Activated CD4-positive, alpha-beta T cell treated with anti-CD3 and anti-CD28 coated beads, Interleukin-2, amount 10 ng/mL, durations not matched to agents 24 days and 14 days (primary cell): ENCODE data around the gene SNX13. TPM values are rescaled to one million over a fixed set of nuclear protein-coding genes. Genes with fewer than 3 reads are reported as not detected.

Experiments
- DNase-seq: peaks from one replicate; pipeline ENCODE4 v3.0.0; 2022
- H3K27ac Mint-ChIP-seq: one replicate; pipeline ENCODE4 v1.8.0; 2022; ENCODE audit warnings: mild to moderate bottlenecking, mixed read lengths
- H3K27me3 Mint-ChIP-seq: one replicate; pipeline ENCODE4 v1.8.0; 2022; ENCODE audit warnings: mixed read lengths
- H3K36me3 Mint-ChIP-seq: one replicate; pipeline ENCODE4 v1.8.0; 2022; ENCODE audit warnings: low read depth, mild to moderate bottlenecking, mixed read lengths
- H3K4me1 Mint-ChIP-seq: one replicate; pipeline ENCODE4 v1.8.0; 2021; ENCODE audit warnings: mixed read lengths
- H3K4me3 Mint-ChIP-seq: one replicate; pipeline ENCODE4 v1.8.0; 2022; ENCODE audit warnings: mild to moderate bottlenecking, moderate library complexity, mixed read lengths
- H3K9me3 Mint-ChIP-seq: one replicate; pipeline ENCODE4 v1.8.0; 2021; ENCODE audit warnings: mixed read lengths
- intact Hi-C: fragments of 100-400 bp; cut with micrococcal nuclease; formaldehyde crosslinking; loops from one replicate; pipeline ENCODE4 v1.15.1; 2023
- total RNA-seq: library from RNA; stranded (reverse); gene quantifications from 2 replicates; pipeline ENCODE4 v1.2.3, GENCODE V29; 2022

SNX13 gene
- total RNA-seq, 1 donor from 2014 or later, result 23.7 TPM

GRCh38 chr7:17939211-17939605, 1.1 kb downstream of the SNX13 start:
- Mint-ChIP-seq H3K36me3 (peaks cover 11% of the 10 kb centered on the region), H3K9me3 (no peaks in the 10 kb centered on the region), H3K4me3 (peak overlapping the region; percentile 99), H3K4me1 (peaks cover 42% of the 10 kb centered on the region), H3K27me3 (peaks cover 13% of the 10 kb centered on the region), H3K27ac (peak overlapping the region; percentile 93)
- DNase-seq, result peak; percentile 59
- intact Hi-C loops, result loop anchor here (5.0 to 10.0 kb wide), 2 partner anchors 167 to 704 kb away; no protein-coding TSS in a partner anchor

- no peak for DNase-seq
- Mint-ChIP-seq H3K4me1 (peaks cover 51% of the 10 kb centered on the region), H3K9me3 (no peaks in the 10 kb centered on the region), H3K27ac (no peak overlapping the region), H3K4me3 (peak overlapping the region; percentile 2), H3K27me3 (peaks cover 6% of the 10 kb centered on the region), H3K36me3 (peaks cover 11% of the 10 kb centered on the region)
- intact Hi-C loops, result loop anchor here (5.0 to 10.0 kb wide), 2 partner anchors 165 to 703 kb away; no protein-coding TSS in a partner anchor
Observed at GRCh38 chr7:17937506-17938120, 2.7 kb downstream of the SNX13 start.

- H3K9me3 Mint-ChIP-seq, result no peaks in the 10 kb centered on the region
- H3K27ac Mint-ChIP-seq, result no peak overlapping the region
- no peak overlapping the region for H3K4me3 Mint-ChIP-seq
- no peaks in the 10 kb centered on the region for H3K27me3 Mint-ChIP-seq
- DNase-seq, result no peak
- intact Hi-C loops, result loop anchor here (5.0 to 10.0 kb wide), 2 partner anchors 164 to 702 kb away; no protein-coding TSS in a partner anchor
- peaks cover 47% of the 10 kb centered on the region for H3K4me1 Mint-ChIP-seq
- H3K36me3 Mint-ChIP-seq, result peaks cover 10% of the 10 kb centered on the region
Observed at GRCh38 chr7:17936321-17936720, 4.0 kb downstream of the SNX13 start.

- no peak for DNase-seq
- Mint-ChIP-seq H3K4me1 (peaks cover 52% of the 10 kb centered on the region), H3K36me3 (peaks cover 10% of the 10 kb centered on the region), H3K27ac (no peak overlapping the region), H3K9me3 (no peaks in the 10 kb centered on the region), H3K4me3 (no peak overlapping the region), H3K27me3 (no peaks in the 10 kb centered on the region)
- intact Hi-C loops, result loop anchor here (5.0 to 10.0 kb wide), 2 partner anchors 162 to 700 kb away; no protein-coding TSS in a partner anchor
Observed at GRCh38 chr7:17934612-17935240, 5.6 kb downstream of the SNX13 start.

- intact Hi-C loops, result loop anchor here (10.0 kb wide), 1 partner anchor 699 kb away; no protein-coding TSS in a partner anchor
- H3K4me3 Mint-ChIP-seq, result no peak overlapping the region
- no peaks in the 10 kb centered on the region for H3K9me3 Mint-ChIP-seq
- DNase-seq, result no peak
- H3K36me3 Mint-ChIP-seq, result peaks cover 10% of the 10 kb centered on the region
- peaks cover 52% of the 10 kb centered on the region for H3K4me1 Mint-ChIP-seq
- no peak overlapping the region for H3K27ac Mint-ChIP-seq
- no peaks in the 10 kb centered on the region for H3K27me3 Mint-ChIP-seq
Observed at GRCh38 chr7:17934094-17934493, 6.2 kb downstream of the SNX13 start.

- Mint-ChIP-seq H3K27ac (no peak overlapping the region), H3K27me3 (no peaks in the 10 kb centered on the region), H3K4me1 (peaks cover 44% of the 10 kb centered on the region), H3K4me3 (no peak overlapping the region), H3K36me3 (peaks cover 10% of the 10 kb centered on the region), H3K9me3 (no peaks in the 10 kb centered on the region)
- intact Hi-C loops, result loop anchor here (10.0 kb wide), 1 partner anchor 698 kb away; no protein-coding TSS in a partner anchor
- DNase-seq, result no peak
Observed at GRCh38 chr7:17932770-17933169, 7.5 kb downstream of the SNX13 start.

GRCh38 chr7:17931069-17931468, 9.2 kb downstream of the SNX13 start:
- no peak overlapping the region for H3K27ac Mint-ChIP-seq
- H3K36me3 Mint-ChIP-seq, result peaks cover 7% of the 10 kb centered on the region
- intact Hi-C loops, result loop anchor here (10.0 kb wide), 1 partner anchor 696 kb away; no protein-coding TSS in a partner anchor
- no peaks in the 10 kb centered on the region for H3K27me3 Mint-ChIP-seq
- no peaks in the 10 kb centered on the region for H3K9me3 Mint-ChIP-seq
- peaks cover 39% of the 10 kb centered on the region for H3K4me1 Mint-ChIP-seq
- H3K4me3 Mint-ChIP-seq, result no peak overlapping the region
- no peak for DNase-seq

- H3K27me3 Mint-ChIP-seq, result no peaks in the 10 kb centered on the region
- no peak overlapping the region for H3K27ac Mint-ChIP-seq
- H3K36me3 Mint-ChIP-seq, result peaks cover 7% of the 10 kb centered on the region
- H3K4me3 Mint-ChIP-seq, result no peak overlapping the region
- intact Hi-C loops, result loop anchor here (10.0 kb wide), 1 partner anchor 696 kb away; no protein-coding TSS in a partner anchor
- H3K4me1 Mint-ChIP-seq, result peaks cover 39% of the 10 kb centered on the region
- H3K9me3 Mint-ChIP-seq, result no peaks in the 10 kb centered on the region
- no peak for DNase-seq
Observed at GRCh38 chr7:17930546-17930945, 9.7 kb downstream of the SNX13 start.

GRCh38 chr7:17929647-17930395, 10.5 kb downstream of the SNX13 start:
- intact Hi-C loops, result loop anchor here (5.0 to 10.0 kb wide), 2 partner anchors 58 to 695 kb away; no protein-coding TSS in a partner anchor
- Mint-ChIP-seq H3K27me3 (no peaks in the 10 kb centered on the region), H3K27ac (no peak overlapping the region), H3K4me1 (peaks cover 35% of the 10 kb centered on the region), H3K9me3 (no peaks in the 10 kb centered on the region), H3K4me3 (no peak overlapping the region), H3K36me3 (peaks cover 3% of the 10 kb centered on the region)
- no peak for DNase-seq

GRCh38 chr7:17928055-17928454, 12.2 kb downstream of the SNX13 start:
- intact Hi-C loops, result loop anchor here (5.0 kb wide), 1 partner anchor 56 kb away; no protein-coding TSS in a partner anchor
- H3K4me1 Mint-ChIP-seq, result peaks cover 21% of the 10 kb centered on the region
- no peak for DNase-seq

GRCh38 chr7:17921857-17922416, 18.4 kb downstream of the SNX13 start:
- no peaks in the 10 kb centered on the region for H3K36me3 Mint-ChIP-seq
- H3K4me1 Mint-ChIP-seq, result no peaks in the 10 kb centered on the region
- no peaks in the 10 kb centered on the region for H3K27me3 Mint-ChIP-seq
- no peak for DNase-seq
- H3K4me3 Mint-ChIP-seq, result no peak overlapping the region
- no peak overlapping the region for H3K27ac Mint-ChIP-seq
- H3K9me3 Mint-ChIP-seq, result no peaks in the 10 kb centered on the region
- intact Hi-C loops, result no loop called here

More at GRCh38 chr7:17928055-17928454, 12.2 kb downstream of the SNX13 start:
- no peak overlapping the region for H3K4me3 Mint-ChIP-seq
- no peak overlapping the region for H3K27ac Mint-ChIP-seq
- no peaks in the 10 kb centered on the region for H3K27me3 Mint-ChIP-seq
- H3K9me3 Mint-ChIP-seq, result no peaks in the 10 kb centered on the region
- peaks cover 3% of the 10 kb centered on the region for H3K36me3 Mint-ChIP-seq

- H3K9me3 Mint-ChIP-seq, result no peaks in the 10 kb centered on the region
- H3K36me3 Mint-ChIP-seq, result no peaks in the 10 kb centered on the region
- no peak overlapping the region for H3K27ac Mint-ChIP-seq
- intact Hi-C loops, result no loop called here
- H3K4me3 Mint-ChIP-seq, result no peak overlapping the region
- H3K27me3 Mint-ChIP-seq, result no peaks in the 10 kb centered on the region
- DNase-seq, result no peak
- H3K4me1 Mint-ChIP-seq, result no peaks in the 10 kb centered on the region
Observed at GRCh38 chr7:17917842-17918241, 22.5 kb downstream of the SNX13 start.

- Mint-ChIP-seq H3K27ac (no peak overlapping the region), H3K27me3 (no peaks in the 10 kb centered on the region), H3K4me1 (no peaks in the 10 kb centered on the region), H3K4me3 (no peak overlapping the region), H3K9me3 (no peaks in the 10 kb centered on the region), H3K36me3 (no peaks in the 10 kb centered on the region)
- intact Hi-C loops, result no loop called here
- DNase-seq, result no peak
Observed at GRCh38 chr7:17916786-17917185, 23.5 kb downstream of the SNX13 start.
